Heart left ventricle (tissue), 16 donors: Measurements from ENCODE around the gene CHCHD1. TPM values are rescaled to one million over a fixed set of nuclear protein-coding genes. Genes with fewer than 3 reads are reported as not detected.

Source experiments
- ATAC-seq, 4 donors: fragments of 200-7000 bp; cut with Tn5 transposase; one replicate each; pipeline ENCODE4 v1.9.1; 2020 to 2022; ENCODE audit warnings: moderate library complexity in 4 of 4, mild to moderate bottlenecking in 3 of 4, moderate number of reproducible peaks in 1 of 4
- DNase-seq, 5 donors: peaks; one replicate each; pipeline ENCODE4 v3.0.0-alpha.2; 2020
- H3K27ac ChIP-seq, 12 donors: fragments of 200-600 bp; sonication (generic) in 4 of 12; one replicate each; pipeline versions ENCODE4 v1.5.0 to v1.8.0; 2016 to 2022; ENCODE audit warnings: mild to moderate bottlenecking in 2 of 12
- H3K27me3 ChIP-seq, 9 donors: fragments of 200-600 bp; sonication (generic) in 2 of 9; one replicate each; pipeline versions ENCODE4 v1.5.1 to v1.8.0; 2016 to 2022; ENCODE audit warnings: mild to moderate bottlenecking in 3 of 9
- H3K36me3 ChIP-seq, 9 donors: fragments of 200-600 bp; sonication (generic) in 2 of 9; one replicate each; pipeline versions ENCODE4 v1.5.0 to v1.8.0; 2018 to 2022; ENCODE audit warnings: mild to moderate bottlenecking in 2 of 9
- H3K4me1 ChIP-seq, 12 donors: fragments of 200-600 bp; sonication (generic) in 4 of 12; one replicate each; pipeline versions ENCODE4 v1.5.0 to v1.8.0; 2016 to 2022; ENCODE audit warnings: mild to moderate bottlenecking in 3 of 12
- H3K4me3 ChIP-seq, 12 donors: fragments of 200-600 bp; sonication (generic) in 4 of 12; one replicate each; pipeline versions ENCODE4 v1.5.0 to v1.8.0; 2017 to 2022; ENCODE audit warnings: mild to moderate bottlenecking in 9 of 12, moderate library complexity in 4 of 12
- H3K9me3 ChIP-seq, 12 donors: fragments of 200-600 bp; sonication (generic) in 4 of 12; one replicate each; pipeline versions ENCODE4 v1.5.0 to v1.8.0; 2016 to 2022; ENCODE audit warnings: mild to moderate bottlenecking in 1 of 12
- CTCF ChIP-seq, 12 donors: fragments of 200-600 bp; sonication (generic) in 4 of 12; IDR thresholded peaks; one replicate each; pipeline versions ENCODE4 v1.5.0 to v1.8.0; 2018 to 2022; ENCODE audit warnings: antibody characterized with exemption in 12 of 12, mild to moderate bottlenecking in 5 of 12
- POLR2A ChIP-seq, 2 donors: fragments of 450-650 bp; IDR thresholded peaks; one replicate each; pipeline ENCODE4 v1.6.1; 2017; ENCODE audit warnings: antibody characterized with exemption in 2 of 2, mild to moderate bottlenecking in 2 of 2, moderate library complexity in 2 of 2
- WGBS, 4 donors: extraction: QIAGEN DNeasy Blood & Tissue Kit in 2 of 4; methylation state at CpG; one replicate each; pipeline versions ENCODE4 v1.1.5 to v1.1.7; 2013 to 2018; 5-methylcytosine and 5-hydroxymethylcytosine counted together
- intact Hi-C, 10 donors: fragments of 100-400 bp; cut with DNase I; formaldehyde crosslinking; loops; one replicate each; pipeline versions ENCODE4 v1.11.1 to v1.14.2; 2022
- polyA plus RNA-seq, 2 donors: library from polyadenylated mRNA; stranded (reverse); fragments of 200-250 nt; gene quantifications; one replicate each; pipeline ENCODE4 v1.2.3, GENCODE V29; 2013
- total RNA-seq, 9 donors: library from RNA; depleted of rRNA in 2 of 9; stranded (reverse); fragments of >200 nt in 2 of 9; fragmentation: NEBNext Ultra II Directional in 3 of 9; extraction: Animal tissue kit (Norgen Biotek cat#: 25700) in 3 of 9; gene quantifications; one replicate each; pipeline versions ENCODE4 v1.1.0 to v1.2.4, GENCODE V29; 2016 to 2023
- donor health status: ischemic (EF 13 %, LVEDD 7.1; RV severe dilation, severe dysfunction).
- donor health status: healthy with polysubstance abuse.
- donor health status: DM: no; HTN: yes; CAD: no.
- donor health status: DM: no; HTN: no; CAD: no.
- donor health status: ischemic (EF 25% LVEDD 6.9; RV normal size, moderate dysfunction).
- donor health status: ischemic (EF 25% LVEDD 5.7; RV mildly dilated, moderate dysfunction).
- donor health status: healthy.
- donor health status: DM: yes; HTN: yes; CAD: no.
- donor health status: ischemic (EF 35%, LVEDD 5.7; RV mildly dilated, moderate dysfunction).
- donor health status: nonischemic (EF 11% LVEDD 7.7; RV severe dilation, severe dysfunction).
- donor health status: DM: yes; HTN: yes; CAD: no.
- donor health status: PGD.
- donor health status: ischemic (EF 29% LVEDD 5.4; RV normal size, mild dysfunction).
- donor health status: nonischemic (EF 23%, LVEDD 6.1; RV moderate dilation, normal function).

CHCHD1 gene
- total and polyA plus RNA-seq, 11 donors: 17.3 to 77.9 (median 24.0) TPM

- Histone ChIP-seq H3K9me3 (no peaks in the 10 kb centered on the region), H3K4me3 (no peak overlapping the region), H3K4me1 (peaks cover 0 to 52% (median 1%) of the 10 kb centered on the region in 12 donors), H3K36me3 (peaks cover 0 to 56% (median 36%) of the 10 kb centered on the region in 9 donors), H3K27ac (peak overlapping the region in 2 of 12 donors; percentile 6 to 24), H3K27me3 (no peaks in the 10 kb centered on the region)
- ATAC-seq (no peak), DNase-seq (no peak)
- TF ChIP-seq CTCF (IDR thresholded peaks at IDR 0.05) (no peak), POLR2A (IDR thresholded peaks at IDR 0.05) (no peak)
- 86 to 96% (median 89%) methylated on average over 5 to 10 of the region's 10 CpGs for WGBS, 4 donors
- intact Hi-C loops: no loop called here
Observed at GRCh38 chr10:73818402-73818801, 36.6 kb downstream of the CHCHD1 start.

- no peaks in the 10 kb centered on the region for H3K27me3 ChIP-seq
- peaks cover 0 to 56% (median 40%) of the 10 kb centered on the region in 9 donors for H3K36me3 ChIP-seq
- H3K4me3 ChIP-seq: no peak overlapping the region
- WGBS, 4 donors: 70 to 80% (median 73%) methylated on average over 5 of the region's 5 CpGs
- peak overlapping the region in 3 of 12 donors; percentile 14 to 31 (median 15) for H3K27ac ChIP-seq
- H3K4me1 ChIP-seq: peaks cover 0 to 52% (median 1%) of the 10 kb centered on the region in 12 donors
- TF ChIP-seq CTCF (IDR thresholded peaks at IDR 0.05): no peak
- no peaks in the 10 kb centered on the region for H3K9me3 ChIP-seq
- no peak for DNase-seq
- intact Hi-C loops: no loop called here
- ATAC-seq: no peak
Observed at GRCh38 chr10:73819081-73819480, 37.2 kb downstream of the CHCHD1 start.

GRCh38 chr10:73819513-73820093 lies 37.8 kb downstream of the CHCHD1 start:
- 73 to 87% (median 83%) methylated on average over 18 to 20 of the region's 20 CpGs for WGBS, 4 donors
- Histone ChIP-seq H3K36me3 (peaks cover 0 to 56% (median 40%) of the 10 kb centered on the region in 9 donors), H3K4me3 (no peak overlapping the region), H3K9me3 (no peaks in the 10 kb centered on the region), H3K27ac (peak overlapping the region in 4 of 12 donors; percentile 4 to 31 (median 14)), H3K4me1 (peaks cover 0 to 52% (median 1%) of the 10 kb centered on the region in 12 donors), H3K27me3 (no peaks in the 10 kb centered on the region)
- DNase-seq (peak in 2 of 5 donors; percentile 49 to 55), ATAC-seq (peak; percentile 23 to 59 (median 42))
- TF ChIP-seq CTCF (IDR thresholded peaks at IDR 0.05) (peak in 2 of 12 donors; percentile 8 to 16), POLR2A (IDR thresholded peaks at IDR 0.05) (no peak)
- intact Hi-C loops: no loop called here

GRCh38 chr10:73823391-73823790 lies 41.5 kb downstream of the CHCHD1 start:
- WGBS, 4 donors: 78 to 87% (median 81%) methylated on average over 7 of the region's 7 CpGs
- ATAC-seq (no peak), DNase-seq (no peak)
- Histone ChIP-seq H3K4me3 (no peak overlapping the region), H3K9me3 (no peaks in the 10 kb centered on the region), H3K36me3 (peaks cover 0 to 63% (median 39%) of the 10 kb centered on the region in 9 donors), H3K27ac (no peak overlapping the region), H3K4me1 (peaks cover 0 to 17% (median 0%) of the 10 kb centered on the region in 12 donors), H3K27me3 (no peaks in the 10 kb centered on the region)
- intact Hi-C loops: no loop called here
- TF ChIP-seq POLR2A (IDR thresholded peaks at IDR 0.05) (no peak), CTCF (IDR thresholded peaks at IDR 0.05) (no peak)
